Fibroblast of skin of right biceps (primary cell): ENCODE data around the gene IL24.

Experiments
- DNase-seq: peaks from one replicate; pipeline ENCODE4 v3.0.0-alpha.2; 2013

IL24 gene

DNA sequence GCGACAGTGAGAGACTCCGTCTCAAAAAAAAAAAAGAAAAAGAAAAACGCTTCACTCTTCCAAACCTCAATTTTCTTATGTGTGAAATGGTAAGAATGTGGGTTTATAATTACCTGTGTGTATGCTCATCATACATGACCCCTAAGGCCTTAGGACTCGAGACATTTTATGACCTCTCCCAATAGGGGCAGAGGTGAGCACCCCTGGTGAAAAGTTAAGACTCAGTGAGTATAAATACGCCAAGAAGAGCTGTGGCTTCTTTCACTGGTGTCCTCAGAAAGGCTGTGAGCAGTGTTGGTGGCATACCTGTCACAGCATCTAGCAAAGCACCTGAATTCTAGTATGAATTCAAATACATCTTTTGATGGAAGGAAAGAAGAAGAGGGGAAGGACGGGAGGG, 32.3 kb downstream of the IL24 start:
- no peak for DNase-seq

DNA sequence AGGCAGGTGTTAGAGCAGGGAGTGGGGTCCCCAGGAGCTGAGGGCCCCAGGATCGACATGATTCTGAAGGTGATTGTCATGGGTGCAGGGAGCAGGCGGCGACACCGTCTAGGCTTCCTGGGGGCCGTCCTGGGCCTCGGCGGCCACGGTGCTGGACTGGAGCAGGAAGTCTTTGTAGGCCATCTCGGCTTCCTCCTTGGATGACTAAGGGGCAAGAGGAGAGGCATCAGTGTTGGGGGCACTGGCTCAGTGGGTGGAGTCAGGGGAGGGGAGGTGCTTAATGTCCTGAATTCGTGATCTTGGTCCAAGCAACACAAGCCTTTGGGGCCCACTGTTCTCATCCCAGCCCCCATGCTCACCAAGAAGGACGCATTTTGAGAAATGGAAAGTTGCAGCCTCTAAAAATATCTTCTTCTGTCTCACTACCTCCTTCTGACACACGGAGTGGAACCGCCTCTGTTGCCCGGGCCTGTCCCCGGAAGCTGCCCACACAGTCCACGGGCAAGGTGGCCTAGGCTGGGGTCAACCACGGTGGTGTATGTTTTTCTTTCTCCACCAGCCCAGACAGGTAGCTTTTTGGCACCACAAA, 33.1 kb downstream of the IL24 start:
- no peak for DNase-seq

DNA sequence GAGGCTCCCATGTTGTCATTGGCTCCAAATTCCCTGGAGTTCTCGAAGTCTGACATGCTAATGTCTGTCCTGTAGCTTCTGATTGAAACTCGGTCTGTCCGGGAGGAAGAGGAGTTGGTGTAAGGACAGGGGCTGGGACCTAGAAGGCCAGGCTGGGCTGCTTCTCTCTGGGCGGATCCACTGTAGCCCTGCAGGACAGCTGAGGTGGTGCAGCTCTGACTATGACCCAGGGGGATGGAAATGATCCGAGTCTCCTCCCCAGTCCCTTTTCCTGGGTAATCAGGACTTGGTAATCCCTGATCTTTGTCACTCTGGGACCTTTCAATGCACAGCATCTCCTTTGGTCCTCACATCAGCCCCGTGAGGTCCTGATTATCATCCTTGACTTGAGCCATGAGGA, 34.5 kb downstream of the IL24 start:
- no peak for DNase-seq

DNA sequence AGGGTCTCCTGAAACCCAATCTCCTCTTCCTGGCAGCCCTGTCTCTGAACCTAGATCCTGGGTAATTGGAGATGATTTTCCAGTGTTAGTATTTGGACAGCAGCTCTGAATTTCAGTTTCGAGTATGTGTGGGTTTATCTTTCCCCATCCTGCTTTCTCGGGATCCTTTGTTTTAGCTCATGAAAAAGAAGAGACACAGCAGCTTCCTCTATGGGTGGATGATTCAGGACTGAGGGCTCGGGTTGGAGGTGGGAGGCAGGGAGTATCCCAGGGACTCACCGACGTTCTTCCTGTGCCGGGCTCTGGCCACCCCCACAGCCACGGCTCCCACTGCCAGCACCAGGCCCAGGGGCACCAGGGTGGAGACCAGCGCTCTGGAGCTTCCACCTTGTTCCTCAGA, 34.9 kb downstream of the IL24 start:
- no peak for DNase-seq

DNA sequence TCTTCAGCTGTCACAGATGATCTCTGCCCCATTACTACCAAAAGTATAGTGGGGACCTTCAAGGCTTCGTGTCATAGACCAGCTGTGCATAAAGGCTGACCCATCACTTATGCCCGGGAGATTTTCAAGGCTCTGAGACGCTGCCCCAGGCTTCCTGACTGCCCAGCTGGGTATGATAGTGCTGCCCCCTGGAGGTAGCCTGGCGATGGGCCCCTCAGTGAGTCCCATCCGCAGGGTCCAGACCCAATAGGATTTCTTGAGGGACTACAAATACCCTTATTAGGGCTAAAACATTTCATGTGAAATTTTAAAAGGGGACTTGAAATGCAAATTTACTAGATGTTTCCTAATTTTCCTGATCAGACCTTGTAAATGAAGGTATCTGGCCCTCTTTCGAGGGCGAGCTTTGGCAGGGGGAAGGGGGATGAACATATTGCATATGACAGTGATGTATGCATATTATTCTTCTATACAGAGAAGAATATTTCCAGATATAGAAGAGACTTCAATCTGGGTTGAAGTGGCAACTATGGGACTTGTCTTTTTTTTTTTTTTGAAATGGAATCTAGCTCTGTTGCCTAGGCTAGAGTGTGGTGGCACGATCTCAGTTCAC, 36.2 kb downstream of the IL24 start:
- DNase-seq, result no peak

DNA sequence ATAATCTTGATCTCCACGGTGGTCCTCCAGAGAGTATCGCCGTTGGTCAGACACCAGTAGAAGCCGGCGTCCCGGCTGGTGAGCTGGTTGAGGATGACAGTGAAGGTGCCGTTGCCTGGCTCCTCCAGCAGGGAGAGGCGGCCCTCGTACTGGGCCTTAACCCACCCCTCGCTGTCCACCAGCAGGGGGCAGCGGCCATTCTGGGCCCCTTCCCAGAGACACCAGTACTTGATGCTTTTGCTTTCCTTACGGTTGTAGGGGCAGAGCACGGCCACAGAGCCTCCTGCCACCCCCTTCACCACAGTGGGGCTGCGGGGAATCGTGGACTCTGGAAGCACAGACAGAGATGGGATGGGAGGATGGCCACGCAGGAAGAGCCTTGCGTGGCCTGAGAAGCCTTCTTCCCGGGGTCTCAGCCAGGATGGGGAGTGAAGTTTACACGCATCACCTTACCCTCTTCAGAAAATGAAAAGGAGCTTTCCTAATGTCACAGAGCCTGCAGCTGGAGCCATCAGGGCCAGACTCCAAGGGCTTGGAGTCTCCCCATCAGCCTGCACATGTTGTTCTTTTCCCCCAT, 38.3 kb downstream of the IL24 start:
- DNase-seq, result peak; percentile 15

DNA sequence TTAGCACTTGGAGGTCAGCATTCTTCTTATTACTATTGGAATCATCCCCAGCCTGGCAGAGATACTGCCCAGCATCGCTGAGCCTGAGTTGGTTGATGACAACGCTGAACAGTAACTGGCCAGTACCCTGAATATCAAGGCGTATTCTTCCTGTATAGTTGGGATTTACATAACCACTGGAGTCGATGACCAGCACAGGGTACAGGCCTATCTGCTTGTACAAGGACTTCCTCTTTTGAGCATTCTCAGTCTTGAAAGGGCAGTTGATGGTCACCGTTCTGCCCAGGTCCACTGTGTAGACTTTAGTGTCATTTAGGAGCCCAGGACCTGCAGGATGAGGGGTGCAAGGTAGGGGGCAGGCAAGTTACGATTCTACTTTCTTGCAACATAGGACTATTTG, 40.2 kb downstream of the IL24 start:
- DNase-seq, result no peak

DNA sequence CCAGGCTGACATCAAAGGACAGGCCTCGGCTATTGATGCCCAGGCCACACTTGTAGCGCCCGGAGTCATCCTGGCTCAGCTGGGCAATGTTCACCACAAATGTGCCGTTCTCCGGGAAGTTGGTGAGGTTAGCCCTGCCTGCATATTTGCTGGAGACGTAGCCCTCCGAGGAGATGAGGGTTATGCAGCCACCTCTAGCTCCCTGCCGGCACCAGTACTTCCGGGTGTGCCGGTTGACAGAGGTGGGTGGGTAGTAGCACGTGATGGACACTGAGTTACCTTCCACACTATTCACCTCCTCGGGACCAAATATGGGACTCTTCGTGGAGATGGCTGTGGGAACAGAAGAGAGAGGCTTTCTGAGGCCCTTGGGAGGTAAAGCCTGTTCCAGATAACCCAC, 41.9 kb downstream of the IL24 start:
- no peak for DNase-seq

DNA sequence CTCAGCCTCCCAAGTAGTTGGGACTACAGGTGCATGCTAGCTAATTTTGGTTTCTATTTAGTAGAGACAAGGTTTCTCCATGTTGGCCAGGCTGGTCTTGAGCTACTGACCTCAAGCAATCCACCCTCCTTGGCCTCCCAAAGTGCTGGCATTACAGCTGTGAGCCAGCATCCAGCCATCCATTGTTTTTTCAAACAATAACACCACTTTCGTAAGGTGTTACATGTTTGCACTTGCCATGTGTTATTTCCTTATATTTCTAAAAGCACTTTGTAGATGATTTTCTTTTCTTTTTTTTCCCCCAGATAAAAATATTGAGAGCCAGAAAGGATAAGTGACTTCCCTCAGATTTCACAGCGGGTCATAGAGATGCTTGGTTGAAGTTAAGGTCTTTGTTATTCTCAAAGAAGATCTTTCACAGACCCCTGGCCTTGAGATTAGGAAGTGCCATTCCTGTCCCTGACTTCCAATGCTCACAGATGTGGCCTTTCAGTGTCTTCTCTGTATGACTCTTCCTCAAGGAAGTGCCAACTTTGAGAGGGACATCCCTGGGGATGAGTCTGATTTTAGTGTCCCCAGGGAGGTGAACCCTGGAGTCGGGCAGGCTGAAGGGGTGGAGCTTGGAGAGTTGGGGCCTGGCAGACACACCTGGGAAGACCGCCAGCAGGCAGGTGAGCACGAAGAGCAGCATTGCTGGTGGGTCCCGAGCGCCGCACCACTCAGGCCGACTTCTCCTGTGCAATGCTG, 42.8 kb downstream of the IL24 start:
- no peak for DNase-seq

DNA sequence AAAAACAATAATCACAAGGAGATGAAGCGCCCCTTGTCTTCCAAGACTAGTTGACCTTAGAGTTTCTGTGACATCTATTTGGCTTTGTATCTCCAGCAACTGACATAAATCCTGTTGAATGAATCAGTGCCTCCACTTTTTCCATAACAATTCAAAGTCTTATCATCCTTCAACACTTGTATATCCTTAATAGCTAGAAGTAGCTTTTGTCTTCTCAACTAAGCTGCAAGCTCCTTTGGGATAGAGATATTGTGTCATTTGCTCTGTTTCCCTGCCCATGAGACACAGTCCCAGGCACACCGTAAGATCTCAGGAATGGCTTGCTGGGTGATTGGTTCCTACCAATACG, 43.3 kb downstream of the IL24 start:
- no peak for DNase-seq

DNA sequence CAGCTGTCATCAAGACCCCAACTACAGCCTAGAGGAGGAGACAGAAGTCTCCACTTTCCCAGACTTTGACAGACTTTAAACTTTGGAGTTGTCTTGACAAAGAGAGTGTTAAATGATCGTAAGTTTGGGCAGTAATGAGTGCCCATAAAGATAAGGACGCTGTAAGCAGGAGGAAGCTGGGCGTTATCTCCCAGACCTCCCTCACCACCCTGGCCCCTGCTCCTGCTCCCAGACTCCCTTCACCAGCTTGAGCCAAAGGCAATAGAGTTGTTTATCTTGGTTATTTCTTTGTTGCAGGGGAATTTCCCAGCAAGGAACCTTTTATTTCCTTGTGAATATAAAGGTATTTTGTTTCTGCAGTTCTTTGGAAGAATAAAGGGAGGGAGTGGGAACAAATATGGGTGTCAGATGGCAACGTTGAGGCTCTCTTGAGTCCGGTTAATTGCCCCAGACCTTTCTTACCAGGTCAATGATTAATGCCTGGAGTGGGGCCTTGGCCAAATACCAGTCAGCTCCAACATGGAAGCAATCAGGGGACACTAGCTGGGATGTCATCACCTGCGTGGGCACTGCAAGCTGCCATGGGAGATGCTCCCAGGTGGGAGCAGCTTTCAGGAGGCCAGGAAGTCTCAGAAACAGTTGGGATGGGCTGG, 44.6 kb downstream of the IL24 start:
- DNase-seq, result no peak

DNA sequence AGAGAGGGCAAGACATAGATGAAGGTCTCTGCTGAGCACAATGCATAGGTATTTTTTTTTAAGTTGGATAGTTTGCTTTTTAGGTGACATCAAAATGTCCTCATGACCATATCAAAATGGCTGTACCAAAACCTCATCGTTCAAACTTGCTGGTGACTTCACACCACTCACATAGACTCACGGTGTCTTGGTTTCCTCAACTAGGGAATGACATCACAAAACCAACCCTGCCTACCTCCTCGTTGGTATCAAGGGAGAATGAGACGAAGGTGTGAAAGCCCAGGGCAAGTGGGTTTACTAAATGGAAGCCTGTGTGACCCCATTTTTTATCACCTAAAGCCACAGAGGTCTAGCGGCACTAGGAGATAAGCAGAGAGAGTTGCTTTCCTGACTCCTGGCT, 47.5 kb downstream of the IL24 start:
- no peak for DNase-seq

DNA sequence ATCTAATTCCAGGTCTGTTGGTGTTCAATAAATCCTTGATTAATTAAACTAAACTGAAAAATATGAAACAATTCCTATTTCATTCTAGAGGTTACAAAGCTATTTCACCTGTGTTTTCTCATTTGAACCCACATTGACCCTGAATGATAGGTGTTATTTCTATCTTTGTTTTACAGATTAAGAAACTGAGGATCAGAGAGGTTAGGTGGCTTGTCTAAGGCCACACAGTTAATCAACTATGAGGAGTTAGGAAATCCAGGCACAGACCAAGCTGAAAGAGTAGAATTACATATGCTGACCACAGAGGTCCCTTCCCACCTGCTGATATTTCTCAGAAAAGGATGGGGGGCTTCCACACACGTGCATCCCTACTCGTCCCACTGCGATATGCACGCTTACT, 48.5 kb downstream of the IL24 start:
- DNase-seq, result no peak

DNA sequence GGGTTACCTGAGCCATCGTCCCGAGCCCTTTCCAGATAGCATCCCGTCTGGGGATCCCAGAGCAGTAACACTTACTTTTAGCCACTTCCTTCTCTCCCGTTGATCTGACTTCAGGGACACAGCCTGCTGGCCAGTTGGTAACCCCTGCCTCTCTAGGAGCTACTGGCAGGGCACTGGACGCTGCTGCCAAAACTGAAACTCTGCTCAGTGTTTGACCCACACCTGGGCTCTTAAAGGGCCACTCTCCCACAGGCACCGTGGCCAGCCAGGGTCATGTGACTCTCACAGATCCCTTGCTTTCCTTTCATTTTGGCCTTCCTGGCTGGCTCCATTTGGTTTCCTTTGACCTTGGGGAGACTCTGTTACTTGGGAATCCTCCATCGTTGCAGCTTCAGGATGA, 49.0 kb downstream of the IL24 start, which contains the start of gene PIGR:
TSS of gene PIGR (minus strand) at position 206 of the 400 bp plus-strand sequence. CDS start 5,935 bp downstream, outside the sequence.
- no peak for DNase-seq

DNA sequence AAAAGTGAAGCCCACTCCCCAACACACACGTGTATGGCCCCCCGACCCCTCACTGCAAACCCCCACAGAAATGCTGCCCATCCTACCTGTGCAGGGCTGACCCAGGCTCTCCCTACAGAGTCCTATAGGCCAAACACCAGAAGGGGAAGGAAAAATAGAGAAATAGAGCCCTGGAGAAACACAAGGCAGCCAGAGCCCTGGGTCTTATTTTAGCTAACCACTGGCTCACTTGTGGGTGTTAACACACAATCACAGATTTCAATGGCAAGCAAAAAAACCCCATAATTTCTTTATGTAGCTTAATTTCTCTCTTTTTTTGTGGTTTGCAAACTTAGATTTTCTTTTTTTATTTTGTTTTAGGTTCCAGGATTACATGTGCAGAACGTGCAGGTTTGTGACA, 50.0 kb downstream of the IL24 start:
- no peak for DNase-seq

DNA sequence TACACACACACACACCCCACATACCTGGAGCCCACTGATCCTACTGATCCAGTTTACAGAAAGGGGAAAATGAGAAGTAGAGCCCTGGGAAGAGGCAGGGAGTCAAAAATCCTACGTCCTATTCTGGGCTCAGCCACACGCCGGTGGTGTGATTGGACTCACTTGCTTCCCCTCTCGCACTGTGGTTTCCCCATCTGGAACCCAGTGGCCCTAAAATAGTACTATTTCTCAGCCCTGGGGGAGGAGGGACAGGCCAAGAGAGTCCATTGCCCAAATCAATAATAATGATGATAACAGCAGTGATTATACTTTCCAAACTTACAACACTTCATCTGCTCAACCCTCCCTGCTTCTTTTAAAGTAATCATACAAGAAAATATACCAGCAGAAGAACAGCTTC, 52.0 kb downstream of the IL24 start:
- no peak for DNase-seq

DNA sequence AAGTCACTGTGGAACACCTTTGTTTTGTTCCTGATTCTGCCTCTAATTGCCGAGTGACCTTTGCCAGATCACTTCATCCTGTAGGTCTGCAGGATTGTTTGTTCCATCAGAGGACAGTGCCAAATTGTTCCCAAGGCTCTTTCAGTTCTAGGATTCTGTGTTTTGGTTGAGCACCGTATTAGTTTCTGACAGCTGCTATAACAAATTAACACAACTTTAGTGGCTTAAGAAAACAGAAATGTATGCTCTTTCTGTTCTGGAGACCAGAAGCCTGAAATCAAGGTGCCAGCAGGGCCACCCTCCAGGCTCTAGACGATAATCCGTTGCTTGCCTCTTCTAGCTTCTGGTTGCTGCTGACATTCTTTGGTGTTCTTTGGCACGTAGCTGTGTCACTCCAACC, 52.4 kb downstream of the IL24 start:
- DNase-seq, result no peak

DNA sequence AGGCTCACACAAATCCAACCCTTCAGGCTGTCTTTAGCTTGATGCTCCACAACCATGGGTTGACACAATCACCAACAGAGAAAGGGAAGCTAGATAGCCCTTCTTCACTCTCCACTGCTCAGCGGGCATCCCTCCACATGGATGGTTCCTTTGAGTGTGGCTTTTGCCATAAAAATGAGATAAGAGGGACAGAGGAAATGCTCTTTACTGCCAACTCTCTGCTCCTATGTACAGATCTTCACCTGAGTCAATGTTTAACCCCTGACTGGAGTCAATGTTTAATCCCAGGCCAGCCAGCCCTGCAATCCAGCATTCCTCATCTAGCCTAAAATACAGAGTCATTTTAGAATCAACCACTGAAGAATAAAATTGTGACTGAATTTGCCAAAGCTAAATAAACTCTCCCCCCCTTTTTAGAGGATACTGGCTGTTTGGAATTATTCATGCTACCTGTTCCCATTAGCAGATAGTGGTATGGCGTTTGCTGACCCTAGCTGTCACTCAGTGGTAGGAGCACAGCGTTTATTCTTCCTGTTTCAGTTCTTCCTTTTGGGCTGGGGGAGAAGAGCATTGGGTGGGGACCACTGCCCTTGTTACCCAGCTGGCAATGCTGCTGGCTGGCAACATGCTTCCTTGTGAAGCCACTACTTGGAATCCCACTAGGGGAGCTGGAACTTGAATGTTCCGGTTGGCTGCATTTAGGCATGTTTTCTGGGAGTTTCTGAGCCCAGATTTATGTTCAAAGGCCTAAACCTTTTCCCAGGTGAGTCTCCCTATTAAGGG, 54.3 kb downstream of the IL24 start:
- no peak for DNase-seq

DNA sequence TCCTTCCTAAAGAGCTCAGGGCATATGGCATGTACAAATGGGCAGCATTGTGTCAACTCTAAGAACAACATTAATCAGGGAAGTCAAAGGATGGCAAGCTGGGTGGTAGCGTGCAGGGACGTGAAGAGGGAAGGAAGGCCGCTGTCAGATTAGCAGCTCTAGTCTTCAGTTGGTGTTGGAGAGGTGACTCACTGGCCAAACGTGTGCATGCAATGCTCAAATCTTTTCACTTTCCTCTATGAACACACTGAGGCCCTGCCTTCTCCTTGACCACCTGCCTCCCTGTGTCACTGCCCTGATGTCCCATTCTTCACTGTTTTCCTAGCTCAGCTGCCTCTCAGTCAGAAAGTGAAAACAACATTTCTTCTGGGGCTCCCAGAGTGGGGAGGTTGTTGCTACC, 54.9 kb downstream of the IL24 start:
- no peak for DNase-seq

DNA sequence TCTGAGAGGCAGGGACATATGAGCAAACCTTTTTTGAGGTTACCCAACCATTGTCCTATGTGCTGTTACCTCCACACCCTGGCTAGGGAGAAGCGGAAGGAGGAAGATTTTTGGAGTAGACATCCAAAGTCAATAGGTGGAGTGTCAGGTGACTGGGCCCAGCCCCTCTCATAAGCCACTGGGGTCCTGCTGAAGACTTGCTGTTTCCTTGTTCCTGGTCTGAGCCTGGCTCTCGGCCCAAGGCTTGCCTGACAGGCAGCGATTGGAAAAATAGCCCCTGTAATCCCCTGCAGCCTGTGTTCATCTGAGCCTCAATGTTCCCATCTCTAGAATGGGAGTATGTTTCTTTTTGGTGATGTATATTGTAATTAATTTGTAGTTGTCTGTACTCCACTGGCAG, 55.9 kb downstream of the IL24 start:
- no peak for DNase-seq

DNA sequence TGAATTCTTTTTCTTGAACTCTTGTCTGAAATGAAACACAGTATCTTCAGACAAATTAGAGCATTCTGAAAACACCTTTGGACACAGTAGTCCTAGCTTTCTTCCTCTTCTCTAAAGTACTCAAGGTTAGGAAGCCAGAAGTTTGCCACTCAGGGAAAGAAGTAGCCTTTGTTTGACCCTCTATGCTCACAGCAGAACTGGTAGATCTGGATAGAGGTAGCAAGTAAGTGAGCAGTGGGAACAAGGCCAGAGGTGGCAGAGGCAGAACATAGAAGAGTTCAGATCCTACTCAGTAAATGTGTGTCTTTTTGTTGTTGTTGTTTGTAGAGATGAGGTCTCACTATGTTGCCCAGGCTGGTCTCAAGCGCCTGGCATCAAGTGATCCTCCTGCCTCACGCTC, 56.4 kb downstream of the IL24 start:
- no peak for DNase-seq
